ENCODE data around the gene TADA2B. TPM values are rescaled to one million over a fixed set of nuclear protein-coding genes. Genes with fewer than 3 reads are reported as not detected.
"Not testable (repeated sequence)": the region's sequence is repeated elsewhere in the genome, so short reads cannot be mapped to it uniquely, and the experiment has no call there.

The TADA2B gene
- total and polyA plus RNA-seq, 10 of the 15 experiments (the other 5 are each of a cell fraction or from before 2014, with no cell fraction given), result 0.66 to 12.0 (median 5.6) TPM

GRCh38 chr4:7101692-7102515 lies 58.7 kb downstream of the TADA2B start (continued):
- TF ChIP-seq YY1 (IDR thresholded peaks at IDR 0.05; ENCODE audit: low read depth, low read length), result 0 out of 2 replicates have a peak, but pooled peaks have one; percentile 26

- DNase-seq (ENCODE audit: low read depth, low spot score); FAIRE-seq; BruUV-seq (replicated peaks); H3K36me3 ChIP-seq (ENCODE audit: control insufficient read depth in 2 of 2, insufficient read depth in 2 of 2, low read length in 1 of 2); in situ Hi-C loops (cut with MboI); H3K79me2 ChIP-seq (ENCODE audit: control insufficient read depth, insufficient read depth, low read length); intact Hi-C loops (cut with micrococcal nuclease; ENCODE audit: unreplicated experiment); H3K27ac ChIP-seq (ENCODE audit: control insufficient read depth, insufficient read depth); H3K4me1 ChIP-seq (ENCODE audit: control insufficient read depth, insufficient read depth, low read length); H4K20me1 ChIP-seq (ENCODE audit: control insufficient read depth, insufficient read depth); H3K27me3 ChIP-seq (replicated peaks in 1 of 2; ENCODE audit: control insufficient read depth in 2 of 2, insufficient read depth in 2 of 2, low read length in 1 of 2); H3K9me3 ChIP-seq (replicated peaks; ENCODE audit: control insufficient read depth, insufficient read depth, low read length): not testable (repeated sequence)
- Histone ChIP-seq H3K4me3 (peak overlapping the region; percentile 78), H2AFZ (ENCODE audit: control insufficient read depth, low read depth, low read length) (peak overlapping the region; percentile 97), H3K9ac (ENCODE audit: control insufficient read depth, insufficient read depth, low read length) (peak overlapping the region; percentile 64), H3K4me2 (ENCODE audit: control insufficient read depth, insufficient read depth) (peak overlapping the region; percentile 98)
- SMC1A ChIA-PET (ENCODE audit: uncharacterized antibody, unreplicated experiment), result interaction anchor here (1.1 kb wide), 1 partner anchor 88 kb away, joined by 3 read pairs; no protein-coding TSS in a partner anchor
- peak; percentile 73; the same call in 1 of the 2 replicates for TF ChIP-seq MLLT1 (IDR thresholded peaks at IDR 0.05)
- peak; percentile 5 for ATAC-seq
- POLR2A ChIA-PET, result interaction anchor here (1.2 kb wide), 1 partner anchor 34 kb away, joined by 5 read pairs; the partner anchor contains the start of gene GRPEL1
- CTCF ChIA-PET, result interaction anchor here (0.6 to 4.4 kb wide), 14 partner anchors 9 to 427 kb away, joined by 3 to 24 read pairs (median 4); no protein-coding TSS in a partner anchor
- WGBS (ENCODE audit: insufficient coverage, insufficient replicate concordance, low lambda C conversion rate, missing lambda C conversion rate), result 41% methylated on average over 12 of the region's 12 CpGs
- RAD21 ChIA-PET (ENCODE audit: unreplicated experiment), result interaction anchor here (1.8 kb wide), 1 partner anchor 34 kb away, joined by 4 read pairs; no protein-coding TSS in a partner anchor
Measured at GRCh38 chr4:7102516-7102909, 59.3 kb downstream of the TADA2B start.

Measured in GM12878 (cell line).